Measurements from ENCODE around the gene PDCD1LG2. TPM values are rescaled to one million over a fixed set of nuclear protein-coding genes. Genes with fewer than 3 reads are reported as not detected.

The PDCD1LG2 gene
- total and polyA plus RNA-seq, 2 experiments from 2014 or later, result not detected

GRCh38 chr9:5489630-5490490, 20.5 kb upstream of the PDCD1LG2 start:
- no peaks in the 10 kb centered on the region; the same call in 1 of the 3 replicates for H3K9me3 Mint-ChIP-seq
- no peaks in the 10 kb centered on the region for H3K79me2 ChIP-seq (replicated peaks; ENCODE audit: insufficient read depth)
- H3K4me3 ChIP-seq, result no peak overlapping the region
- no peak overlapping the region for H3K4me3 Mint-ChIP-seq
- H3K36me3 Mint-ChIP-seq (ENCODE audit: low read depth), result no peaks in the 10 kb centered on the region
- H3K9me2 ChIP-seq (ENCODE audit: insufficient read depth), result peaks cover 7% of the 10 kb centered on the region; the same call in 1 of the 2 replicates
- H3K36me3 ChIP-seq (ENCODE audit: insufficient read depth), result no peaks in the 10 kb centered on the region
- H4K20me1 ChIP-seq (replicated peaks; ENCODE audit: insufficient read depth), result no peaks in the 10 kb centered on the region
- no peak for TF ChIP-seq NANOG (IDR thresholded peaks at IDR 0.05; ENCODE audit: borderline replicate concordance)
- TF ChIP-seq JUNB (IDR thresholded peaks at IDR 0.05; ENCODE audit: unreplicated experiment), result no peak
- TF ChIP-seq, protein P1, sequence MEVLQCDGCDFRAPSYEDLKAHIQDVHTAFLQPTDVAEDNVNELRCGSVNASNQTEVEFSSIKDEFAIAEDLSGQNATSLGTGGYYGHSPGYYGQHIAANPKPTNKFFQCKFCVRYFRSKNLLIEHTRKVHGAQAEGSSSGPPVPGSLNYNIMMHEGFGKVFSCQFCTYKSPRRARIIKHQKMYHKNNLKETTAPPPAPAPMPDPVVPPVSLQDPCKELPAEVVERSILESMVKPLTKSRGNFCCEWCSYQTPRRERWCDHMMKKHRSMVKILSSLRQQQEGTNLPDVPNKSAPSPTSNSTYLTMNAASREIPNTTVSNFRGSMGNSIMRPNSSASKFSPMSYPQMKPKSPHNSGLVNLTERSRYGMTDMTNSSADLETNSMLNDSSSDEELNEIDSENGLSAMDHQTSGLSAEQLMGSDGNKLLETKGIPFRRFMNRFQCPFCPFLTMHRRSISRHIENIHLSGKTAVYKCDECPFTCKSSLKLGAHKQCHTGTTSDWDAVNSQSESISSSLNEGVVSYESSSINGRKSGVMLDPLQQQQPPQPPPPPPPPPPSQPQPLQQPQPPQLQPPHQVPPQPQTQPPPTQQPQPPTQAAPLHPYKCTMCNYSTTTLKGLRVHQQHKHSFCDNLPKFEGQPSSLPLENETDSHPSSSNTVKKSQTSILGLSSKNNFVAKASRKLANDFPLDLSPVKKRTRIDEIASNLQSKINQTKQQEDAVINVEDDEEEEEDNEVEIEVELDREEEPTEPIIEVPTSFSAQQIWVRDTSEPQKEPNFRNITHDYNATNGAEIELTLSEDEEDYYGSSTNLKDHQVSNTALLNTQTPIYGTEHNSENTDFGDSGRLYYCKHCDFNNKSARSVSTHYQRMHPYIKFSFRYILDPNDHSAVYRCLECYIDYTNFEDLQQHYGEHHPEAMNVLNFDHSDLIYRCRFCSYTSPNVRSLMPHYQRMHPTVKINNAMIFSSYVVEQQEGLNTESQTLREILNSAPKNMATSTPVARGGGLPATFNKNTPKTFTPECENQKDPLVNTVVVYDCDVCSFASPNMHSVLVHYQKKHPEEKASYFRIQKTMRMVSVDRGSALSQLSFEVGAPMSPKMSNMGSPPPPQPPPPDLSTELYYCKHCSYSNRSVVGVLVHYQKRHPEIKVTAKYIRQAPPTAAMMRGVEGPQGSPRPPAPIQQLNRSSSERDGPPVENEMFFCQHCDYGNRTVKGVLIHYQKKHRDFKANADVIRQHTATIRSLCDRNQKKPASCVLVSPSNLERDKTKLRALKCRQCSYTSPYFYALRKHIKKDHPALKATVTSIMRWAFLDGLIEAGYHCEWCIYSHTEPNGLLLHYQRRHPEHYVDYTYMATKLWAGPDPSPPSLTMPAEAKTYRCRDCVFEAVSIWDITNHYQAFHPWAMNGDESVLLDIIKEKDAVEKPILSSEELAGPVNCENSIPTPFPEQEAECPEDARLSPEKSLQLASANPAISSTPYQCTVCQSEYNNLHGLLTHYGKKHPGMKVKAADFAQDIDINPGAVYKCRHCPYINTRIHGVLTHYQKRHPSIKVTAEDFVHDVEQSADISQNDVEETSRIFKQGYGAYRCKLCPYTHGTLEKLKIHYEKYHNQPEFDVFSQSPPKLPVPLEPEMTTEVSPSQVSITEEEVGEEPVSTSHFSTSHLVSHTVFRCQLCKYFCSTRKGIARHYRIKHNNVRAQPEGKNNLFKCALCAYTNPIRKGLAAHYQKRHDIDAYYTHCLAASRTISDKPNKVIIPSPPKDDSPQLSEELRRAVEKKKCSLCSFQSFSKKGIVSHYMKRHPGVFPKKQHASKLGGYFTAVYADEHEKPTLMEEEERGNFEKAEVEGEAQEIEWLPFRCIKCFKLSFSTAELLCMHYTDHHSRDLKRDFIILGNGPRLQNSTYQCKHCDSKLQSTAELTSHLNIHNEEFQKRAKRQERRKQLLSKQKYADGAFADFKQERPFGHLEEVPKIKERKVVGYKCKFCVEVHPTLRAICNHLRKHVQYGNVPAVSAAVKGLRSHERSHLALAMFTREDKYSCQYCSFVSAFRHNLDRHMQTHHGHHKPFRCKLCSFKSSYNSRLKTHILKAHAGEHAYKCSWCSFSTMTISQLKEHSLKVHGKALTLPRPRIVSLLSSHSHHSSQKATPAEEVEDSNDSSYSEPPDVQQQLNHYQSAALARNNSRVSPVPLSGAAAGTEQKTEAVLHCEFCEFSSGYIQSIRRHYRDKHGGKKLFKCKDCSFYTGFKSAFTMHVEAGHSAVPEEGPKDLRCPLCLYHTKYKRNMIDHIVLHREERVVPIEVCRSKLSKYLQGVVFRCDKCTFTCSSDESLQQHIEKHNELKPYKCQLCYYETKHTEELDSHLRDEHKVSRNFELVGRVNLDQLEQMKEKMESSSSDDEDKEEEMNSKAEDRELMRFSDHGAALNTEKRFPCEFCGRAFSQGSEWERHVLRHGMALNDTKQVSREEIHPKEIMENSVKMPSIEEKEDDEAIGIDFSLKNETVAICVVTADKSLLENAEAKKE (CRISPR knock-in tag; IDR thresholded peaks at IDR 0.05), result no peak
- no peak for TF ChIP-seq CREB1 (CRISPR knock-in tag; IDR thresholded peaks at IDR 0.05; ENCODE audit: low read depth)
- no peak for TF ChIP-seq EZH2 (IDR thresholded peaks at IDR 0.05; ENCODE audit: low read depth, unreplicated experiment)
- TF ChIP-seq, protein P2, sequence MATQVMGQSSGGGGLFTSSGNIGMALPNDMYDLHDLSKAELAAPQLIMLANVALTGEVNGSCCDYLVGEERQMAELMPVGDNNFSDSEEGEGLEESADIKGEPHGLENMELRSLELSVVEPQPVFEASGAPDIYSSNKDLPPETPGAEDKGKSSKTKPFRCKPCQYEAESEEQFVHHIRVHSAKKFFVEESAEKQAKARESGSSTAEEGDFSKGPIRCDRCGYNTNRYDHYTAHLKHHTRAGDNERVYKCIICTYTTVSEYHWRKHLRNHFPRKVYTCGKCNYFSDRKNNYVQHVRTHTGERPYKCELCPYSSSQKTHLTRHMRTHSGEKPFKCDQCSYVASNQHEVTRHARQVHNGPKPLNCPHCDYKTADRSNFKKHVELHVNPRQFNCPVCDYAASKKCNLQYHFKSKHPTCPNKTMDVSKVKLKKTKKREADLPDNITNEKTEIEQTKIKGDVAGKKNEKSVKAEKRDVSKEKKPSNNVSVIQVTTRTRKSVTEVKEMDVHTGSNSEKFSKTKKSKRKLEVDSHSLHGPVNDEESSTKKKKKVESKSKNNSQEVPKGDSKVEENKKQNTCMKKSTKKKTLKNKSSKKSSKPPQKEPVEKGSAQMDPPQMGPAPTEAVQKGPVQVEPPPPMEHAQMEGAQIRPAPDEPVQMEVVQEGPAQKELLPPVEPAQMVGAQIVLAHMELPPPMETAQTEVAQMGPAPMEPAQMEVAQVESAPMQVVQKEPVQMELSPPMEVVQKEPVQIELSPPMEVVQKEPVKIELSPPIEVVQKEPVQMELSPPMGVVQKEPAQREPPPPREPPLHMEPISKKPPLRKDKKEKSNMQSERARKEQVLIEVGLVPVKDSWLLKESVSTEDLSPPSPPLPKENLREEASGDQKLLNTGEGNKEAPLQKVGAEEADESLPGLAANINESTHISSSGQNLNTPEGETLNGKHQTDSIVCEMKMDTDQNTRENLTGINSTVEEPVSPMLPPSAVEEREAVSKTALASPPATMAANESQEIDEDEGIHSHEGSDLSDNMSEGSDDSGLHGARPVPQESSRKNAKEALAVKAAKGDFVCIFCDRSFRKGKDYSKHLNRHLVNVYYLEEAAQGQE (IDR thresholded peaks at IDR 0.05; ENCODE audit: unreplicated experiment), result no peak
- no peak for TF ChIP-seq ZNF114 (CRISPR knock-in tag; IDR thresholded peaks at IDR 0.05)
- no peak for TF ChIP-seq EZH2phosphoT487 (IDR thresholded peaks at IDR 0.05; ENCODE audit: unreplicated experiment)
- H2AFZ ChIP-seq, result no peak overlapping the region
- H3K27ac ChIP-seq (ENCODE audit: low read depth), result no peak overlapping the region
- H3K27ac Mint-ChIP-seq, result no peak overlapping the region
- ATAC-seq (no peak), DNase-seq (ENCODE audit: low spot score) (no peak)
- H3K4me2 ChIP-seq, result no peak overlapping the region
- H3K27me3 Mint-ChIP-seq (ENCODE audit: insufficient read depth, low read depth, poor library complexity), result peaks cover 2% of the 10 kb centered on the region
- peaks cover 10% of the 10 kb centered on the region for H3K4me1 ChIP-seq (ENCODE audit: insufficient read depth)
- no peaks in the 10 kb centered on the region for H3F3A ChIP-seq (replicated peaks; ENCODE audit: low read depth)
- no peaks in the 10 kb centered on the region for H3K27me3 ChIP-seq (ENCODE audit: insufficient read depth)
- peaks cover 20% of the 10 kb centered on the region; the same call in 2 of the 3 replicates for H3K4me1 Mint-ChIP-seq

All from GM23338 (cell line).